Natural killer cell treated with Interleukin-12 subunit alpha and Interleukin-12 subunit beta and Interleukin-15 and Interleukin-18, amount 100 ng/mL, for 72 hours (primary cell): Measurements from ENCODE around the gene HIVEP2. TPM values are rescaled to one million over a fixed set of nuclear protein-coding genes. Genes with fewer than 3 reads are reported as not detected.

Experiments used
- ATAC-seq, 2 donors: fragments of 150-1000 bp; cut with Tn5 transposase in 1 of 2; sonication (Bioruptor Pico), chemical (Tn5 transposase) in 1 of 2; 2 replicates each; pipeline ENCODE4 v1.10.0; 2021
- DNase-seq: peaks from one replicate; pipeline ENCODE4 v3.0.0; 2022; ENCODE audit warnings: low spot score
- H3K27ac Mint-ChIP-seq, 2 donors: 1 replicate in 1 of 2; 2 replicates in 1 of 2; pipeline ENCODE4 v1.8.0; 2022; ENCODE audit warnings: mixed read lengths in 2 of 2, mild to moderate bottlenecking in 1 of 2, moderate library complexity in 1 of 2
- H3K27me3 Mint-ChIP-seq, 2 donors: 1 replicate in 1 of 2; 2 replicates in 1 of 2; pipeline ENCODE4 v1.8.0; 2022; ENCODE audit warnings: mixed read lengths in 2 of 2
- H3K36me3 Mint-ChIP-seq: one replicate; pipeline ENCODE4 v1.8.0; 2022; ENCODE audit warnings: mixed read lengths
- H3K4me1 Mint-ChIP-seq, 2 donors: 1 replicate in 1 of 2; 2 replicates in 1 of 2; pipeline ENCODE4 v1.8.0; 2022; ENCODE audit warnings: low read depth in 2 of 2, mixed read lengths in 2 of 2, mild to moderate bottlenecking in 1 of 2
- H3K4me3 Mint-ChIP-seq: one replicate; pipeline ENCODE4 v1.8.0; 2022; ENCODE audit warnings: mixed read lengths
- H3K9me3 Mint-ChIP-seq: 2 replicates; pipeline ENCODE4 v1.8.0; 2022; ENCODE audit warnings: mixed read lengths
- total RNA-seq, 2 donors: library from RNA; stranded (reverse); gene quantifications; one replicate each; pipeline ENCODE4 v1.2.3, GENCODE V29; 2022

The HIVEP2 gene
- total RNA-seq, 2 donors from 2014 or later, result 45.7 to 58.1 TPM

GRCh38 chr6:142713959-142714358 lies 231.0 kb downstream of the HIVEP2 start:
- Mint-ChIP-seq H3K36me3 (peaks cover 11% of the 10 kb centered on the region), H3K9me3 (peaks cover 7% of the 10 kb centered on the region), H3K27me3 (peaks cover 7 to 21% of the 10 kb centered on the region in 2 donors), H3K4me1 (no peaks in the 10 kb centered on the region), H3K27ac (no peak overlapping the region), H3K4me3 (no peak overlapping the region)
- ATAC-seq (no peak), DNase-seq (no peak)

- Mint-ChIP-seq H3K4me1 (no peaks in the 10 kb centered on the region), H3K27ac (no peak overlapping the region), H3K9me3 (no peaks in the 10 kb centered on the region), H3K4me3 (no peak overlapping the region), H3K27me3 (peaks cover 8 to 9% of the 10 kb centered on the region in 2 donors), H3K36me3 (peaks cover under 1% of the 10 kb centered on the region)
- no peak for ATAC-seq
- no peak for DNase-seq
Observed at GRCh38 chr6:142712231-142712630, 232.7 kb downstream of the HIVEP2 start.

- ATAC-seq (no peak), DNase-seq (no peak)
- H3K27me3 Mint-ChIP-seq, result peaks cover 0 to 4% of the 10 kb centered on the region in 2 donors
- H3K4me3 Mint-ChIP-seq, result no peak overlapping the region
- peaks cover 0 to 2% of the 10 kb centered on the region in 2 donors for H3K4me1 Mint-ChIP-seq
- no peaks in the 10 kb centered on the region for H3K9me3 Mint-ChIP-seq
- no peak overlapping the region for H3K27ac Mint-ChIP-seq
- no peaks in the 10 kb centered on the region for H3K36me3 Mint-ChIP-seq
Observed at GRCh38 chr6:142708651-142709050, 236.3 kb downstream of the HIVEP2 start.

GRCh38 chr6:142707255-142707654 lies 237.7 kb downstream of the HIVEP2 start:
- Mint-ChIP-seq H3K36me3 (no peaks in the 10 kb centered on the region), H3K4me3 (no peak overlapping the region), H3K4me1 (peaks cover 6 to 11% of the 10 kb centered on the region in 2 donors), H3K27ac (no peak overlapping the region), H3K9me3 (no peaks in the 10 kb centered on the region), H3K27me3 (peaks cover 0 to 4% of the 10 kb centered on the region in 2 donors)
- ATAC-seq, result no peak
- no peak for DNase-seq

- Mint-ChIP-seq H3K9me3 (no peaks in the 10 kb centered on the region), H3K27me3 (peaks cover 0 to 4% of the 10 kb centered on the region in 2 donors), H3K4me3 (no peak overlapping the region), H3K4me1 (peaks cover 8 to 12% of the 10 kb centered on the region in 2 donors), H3K36me3 (no peaks in the 10 kb centered on the region), H3K27ac (peak overlapping the region in 1 of 2 donors; percentile 16)
- no peak for DNase-seq
- ATAC-seq, result no peak
Observed at GRCh38 chr6:142706210-142706609, 238.8 kb downstream of the HIVEP2 start.

- no peaks in the 10 kb centered on the region for H3K9me3 Mint-ChIP-seq
- peaks cover 0 to 4% of the 10 kb centered on the region in 2 donors for H3K27me3 Mint-ChIP-seq
- no peaks in the 10 kb centered on the region for H3K36me3 Mint-ChIP-seq
- peaks cover 8 to 12% of the 10 kb centered on the region in 2 donors for H3K4me1 Mint-ChIP-seq
- DNase-seq (no peak), ATAC-seq (no peak)
- no peak overlapping the region for H3K27ac Mint-ChIP-seq
- no peak overlapping the region for H3K4me3 Mint-ChIP-seq
Observed at GRCh38 chr6:142705054-142705453, 239.9 kb downstream of the HIVEP2 start.

- no peak for DNase-seq
- peaks cover 8 to 12% of the 10 kb centered on the region in 2 donors for H3K4me1 Mint-ChIP-seq
- peak in 1 of 2 donors; percentile 61 for ATAC-seq
- H3K27ac Mint-ChIP-seq, result peak overlapping the region in 1 of 2 donors; percentile 70
- no peak overlapping the region for H3K4me3 Mint-ChIP-seq
- no peaks in the 10 kb centered on the region for H3K36me3 Mint-ChIP-seq
- peaks cover 0 to 3% of the 10 kb centered on the region in 2 donors for H3K27me3 Mint-ChIP-seq
- H3K9me3 Mint-ChIP-seq, result no peaks in the 10 kb centered on the region
Observed at GRCh38 chr6:142702501-142703460, 242.2 kb downstream of the HIVEP2 start.

Other genes with a start within 250 kb of the HIVEP2 start
- gene AIG1, start 115.7 kb upstream of the HIVEP2 start, total RNA-seq, result 1 to 10 TPM; 5.7 to 7.4 TPM